Measurements from ENCODE around the gene CD55. TPM values are rescaled to one million over a fixed set of nuclear protein-coding genes. Genes with fewer than 3 reads are reported as not detected.

Gene CD55, protein sequence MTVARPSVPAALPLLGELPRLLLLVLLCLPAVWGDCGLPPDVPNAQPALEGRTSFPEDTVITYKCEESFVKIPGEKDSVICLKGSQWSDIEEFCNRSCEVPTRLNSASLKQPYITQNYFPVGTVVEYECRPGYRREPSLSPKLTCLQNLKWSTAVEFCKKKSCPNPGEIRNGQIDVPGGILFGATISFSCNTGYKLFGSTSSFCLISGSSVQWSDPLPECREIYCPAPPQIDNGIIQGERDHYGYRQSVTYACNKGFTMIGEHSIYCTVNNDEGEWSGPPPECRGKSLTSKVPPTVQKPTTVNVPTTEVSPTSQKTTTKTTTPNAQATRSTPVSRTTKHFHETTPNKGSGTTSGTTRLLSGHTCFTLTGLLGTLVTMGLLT
- 36.4 and 103 TPM in 2 replicates for total RNA-seq (2014; rRNA removed; shearing (Covaris generic); ENCODE audit: low replicate concordance)

DNA sequence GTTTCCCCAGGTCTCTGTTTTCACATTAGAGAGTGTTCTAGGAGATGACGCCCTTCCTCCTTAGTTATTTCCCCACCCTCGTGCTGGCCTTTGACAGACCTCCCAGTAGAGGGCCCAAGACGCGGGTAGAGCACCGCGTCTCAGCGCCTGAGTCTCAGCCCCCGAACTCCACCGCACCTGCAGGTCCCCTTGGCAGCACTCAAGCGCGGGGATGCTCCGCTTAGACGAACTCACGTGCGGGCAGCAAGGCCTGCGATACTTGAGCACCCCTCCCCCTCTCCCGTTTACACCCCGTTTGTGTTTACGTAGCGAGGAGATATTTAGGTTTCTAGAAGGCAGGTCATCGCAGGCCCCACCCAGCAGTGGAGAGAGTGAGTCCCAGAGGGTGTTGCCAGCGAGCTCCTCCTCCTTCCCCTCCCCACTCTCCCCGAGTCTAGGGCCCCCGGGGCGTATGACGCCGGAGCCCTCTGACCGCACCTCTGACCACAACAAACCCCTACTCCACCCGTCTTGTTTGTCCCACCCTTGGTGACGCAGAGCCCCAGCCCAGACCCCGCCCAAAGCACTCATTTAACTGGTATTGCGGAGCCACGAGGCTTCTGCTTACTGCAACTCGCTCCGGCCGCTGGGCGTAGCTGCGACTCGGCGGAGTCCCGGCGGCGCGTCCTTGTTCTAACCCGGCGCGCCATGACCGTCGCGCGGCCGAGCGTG lies at the start of gene CD55:
Gene CD55 (plus strand): TSS at position 600 of the 711 bp plus-strand sequence. CDS start 88 bp downstream, at position 688.
- Histone ChIP-seq H3K9ac (ENCODE audit: low read length) (peak within 1 kb of the TSS; percentile 86), H3K4me1 (ENCODE audit: low read length) (peaks cover 22% of the 10 kb centered on the region), H3K27ac (ENCODE audit: low read length) (peak within 1 kb of the TSS; percentile 59), H2AFZ (ENCODE audit: low read length) (peak within 1 kb of the TSS; percentile 74), H3K27me3 (ENCODE audit: low read length) (no peaks in the 10 kb centered on the region), H3K9me3 (ENCODE audit: low read length) (no peaks in the 10 kb centered on the region), H3K36me3 (ENCODE audit: insufficient read depth, low read length) (peaks cover 19% of the 10 kb centered on the region; the same call in 1 of the 2 replicates), H4K20me1 (ENCODE audit: insufficient read depth, low read depth, low read length) (no peaks in the 10 kb centered on the region), H3K4me3 (ENCODE audit: low read length) (peak within 1 kb of the TSS; percentile 78), H3K79me2 (ENCODE audit: low read length) (peaks cover 21% of the 10 kb centered on the region), H3K9me2 (replicated peaks; ENCODE audit: insufficient read depth, low read length) (no peaks in the 10 kb centered on the region), H3K4me2 (ENCODE audit: low read depth, low read length, poor library complexity, severe bottlenecking) (peak within 1 kb of the TSS; percentile 84)
- DNase-seq = peak; percentile 95

DNA sequence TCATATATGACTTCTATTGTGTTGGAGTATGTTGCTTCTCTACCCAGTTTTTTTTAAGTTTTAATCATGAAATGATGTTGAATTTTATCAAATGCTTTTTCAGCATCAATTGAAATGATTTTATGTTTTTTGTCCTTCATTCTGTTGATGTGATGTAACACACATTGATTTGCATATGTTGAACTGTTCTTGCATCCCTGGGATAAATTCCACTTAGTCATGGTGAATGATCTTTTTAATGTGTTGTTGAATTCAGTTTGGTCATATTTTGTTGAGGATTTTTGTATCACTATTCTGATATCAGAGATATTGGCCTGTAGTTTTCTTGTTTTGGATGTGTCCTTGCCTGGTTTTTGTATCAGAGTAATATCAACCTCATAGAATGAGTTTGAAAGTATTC lies 46.6 kb upstream of the CD55 start:
- H3K9ac ChIP-seq (ENCODE audit: low read length) = no peak overlapping the region
- no peaks in the 10 kb centered on the region for H3K36me3 ChIP-seq (ENCODE audit: insufficient read depth, low read length)
- no peaks in the 10 kb centered on the region for H3K9me3 ChIP-seq (ENCODE audit: low read length)
- H3K9me2 ChIP-seq (replicated peaks; ENCODE audit: insufficient read depth, low read length) = no peaks in the 10 kb centered on the region
- H3K27me3 ChIP-seq (ENCODE audit: low read length) = no peaks in the 10 kb centered on the region
- H3K4me1 ChIP-seq (ENCODE audit: low read length) = no peaks in the 10 kb centered on the region
- H3K4me2 ChIP-seq (ENCODE audit: low read depth, low read length, poor library complexity, severe bottlenecking) = no peak overlapping the region
- DNase-seq = no peak
- H4K20me1 ChIP-seq (ENCODE audit: insufficient read depth, low read depth, low read length) = no peaks in the 10 kb centered on the region
- no peak overlapping the region for H3K27ac ChIP-seq (ENCODE audit: low read length)
- no peaks in the 10 kb centered on the region for H3K79me2 ChIP-seq (ENCODE audit: low read length)
- no peak overlapping the region for H2AFZ ChIP-seq (ENCODE audit: low read length)
- H3K4me3 ChIP-seq (ENCODE audit: low read length) = no peak overlapping the region

DNA sequence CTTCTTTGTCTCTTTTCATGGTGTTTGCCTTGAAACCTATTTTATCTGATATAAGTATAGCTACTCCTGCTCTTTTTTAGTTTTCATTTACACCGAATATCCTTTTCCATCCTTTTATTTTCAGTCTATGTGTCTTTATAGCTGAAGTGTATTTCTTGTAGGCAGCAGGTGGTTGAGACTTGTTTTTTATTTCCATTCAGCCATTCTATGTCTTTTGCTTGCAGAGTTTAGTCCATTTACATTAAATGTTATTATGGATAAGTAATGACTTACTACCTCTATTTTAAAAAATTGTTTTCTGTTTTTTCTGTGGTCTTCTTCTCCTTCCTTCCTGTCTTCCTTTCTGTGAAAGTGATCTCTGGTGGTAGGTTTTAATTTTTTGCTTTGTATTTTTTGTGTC lies 45.0 kb upstream of the CD55 start:
- H3K79me2 ChIP-seq (ENCODE audit: low read length) = no peaks in the 10 kb centered on the region
- no peak overlapping the region for H2AFZ ChIP-seq (ENCODE audit: low read length)
- H3K9me3 ChIP-seq (ENCODE audit: low read length) = no peaks in the 10 kb centered on the region
- no peaks in the 10 kb centered on the region for H3K36me3 ChIP-seq (ENCODE audit: insufficient read depth, low read length)
- no peak overlapping the region for H3K9ac ChIP-seq (ENCODE audit: low read length)
- no peaks in the 10 kb centered on the region for H3K9me2 ChIP-seq (replicated peaks; ENCODE audit: insufficient read depth, low read length)
- no peak overlapping the region for H3K4me2 ChIP-seq (ENCODE audit: low read depth, low read length, poor library complexity, severe bottlenecking)
- H3K27ac ChIP-seq (ENCODE audit: low read length) = no peak overlapping the region
- no peak for DNase-seq
- H4K20me1 ChIP-seq (ENCODE audit: insufficient read depth, low read depth, low read length) = no peaks in the 10 kb centered on the region
- H3K27me3 ChIP-seq (ENCODE audit: low read length) = no peaks in the 10 kb centered on the region
- no peak overlapping the region for H3K4me3 ChIP-seq (ENCODE audit: low read length)
- no peaks in the 10 kb centered on the region for H3K4me1 ChIP-seq (ENCODE audit: low read length)

DNA sequence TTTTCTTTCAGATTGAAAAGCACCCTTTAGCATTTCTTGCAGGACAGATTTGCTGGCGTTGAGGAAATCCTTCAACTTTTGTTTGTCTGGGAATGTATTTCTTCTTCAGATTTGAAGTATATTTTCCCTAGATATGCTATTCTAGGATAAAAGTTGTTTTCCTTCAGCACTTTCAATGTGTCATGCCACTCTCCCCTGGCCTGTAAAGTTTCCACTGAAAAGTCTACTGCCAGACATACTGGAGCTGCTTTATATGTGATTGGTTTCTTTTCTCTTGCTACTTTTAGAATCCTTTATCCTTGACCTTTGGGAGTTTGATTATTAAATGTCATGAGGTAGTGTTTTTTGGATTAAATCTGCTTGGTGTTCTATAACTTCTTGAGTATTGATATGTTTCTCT lies 44.2 kb upstream of the CD55 start:
- Histone ChIP-seq H3K4me2 (ENCODE audit: low read depth, low read length, poor library complexity, severe bottlenecking) (no peak overlapping the region), H4K20me1 (ENCODE audit: insufficient read depth, low read depth, low read length) (no peaks in the 10 kb centered on the region), H3K9ac (ENCODE audit: low read length) (no peak overlapping the region), H3K27me3 (ENCODE audit: low read length) (no peaks in the 10 kb centered on the region), H3K4me3 (ENCODE audit: low read length) (no peak overlapping the region), H3K79me2 (ENCODE audit: low read length) (no peaks in the 10 kb centered on the region), H3K4me1 (ENCODE audit: low read length) (no peaks in the 10 kb centered on the region), H3K9me3 (ENCODE audit: low read length) (no peaks in the 10 kb centered on the region), H3K36me3 (ENCODE audit: insufficient read depth, low read length) (no peaks in the 10 kb centered on the region), H3K9me2 (replicated peaks; ENCODE audit: insufficient read depth, low read length) (no peaks in the 10 kb centered on the region), H2AFZ (ENCODE audit: low read length) (no peak overlapping the region), H3K27ac (ENCODE audit: low read length) (no peak overlapping the region)
- DNase-seq = no peak

DNA sequence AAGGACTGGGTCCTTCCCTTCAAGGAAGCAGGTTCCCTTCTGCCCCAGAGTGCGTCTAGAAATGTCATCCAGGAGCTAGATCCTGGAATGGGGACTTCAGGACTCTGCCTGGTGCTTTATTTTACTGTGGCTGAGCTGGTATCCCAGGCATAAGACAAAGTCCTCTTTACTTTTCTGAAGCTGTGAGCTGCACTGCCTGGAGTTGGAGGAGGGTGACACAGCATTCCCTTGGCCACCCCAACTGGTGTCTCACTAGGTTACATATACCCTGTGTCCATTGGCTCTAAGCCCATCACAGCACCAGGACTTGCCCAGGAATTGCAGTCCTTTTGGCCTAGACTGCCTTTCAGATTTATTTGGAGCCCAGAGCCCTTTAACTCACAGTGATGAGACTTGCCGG lies 41.8 kb upstream of the CD55 start:
- no peak overlapping the region for H3K27ac ChIP-seq (ENCODE audit: low read length)
- H3K9ac ChIP-seq (ENCODE audit: low read length) = no peak overlapping the region
- H3K27me3 ChIP-seq (ENCODE audit: low read length) = no peaks in the 10 kb centered on the region
- H3K4me1 ChIP-seq (ENCODE audit: low read length) = no peaks in the 10 kb centered on the region
- H3K79me2 ChIP-seq (ENCODE audit: low read length) = no peaks in the 10 kb centered on the region
- H3K4me3 ChIP-seq (ENCODE audit: low read length) = no peak overlapping the region
- no peak overlapping the region for H3K4me2 ChIP-seq (ENCODE audit: low read depth, low read length, poor library complexity, severe bottlenecking)
- no peak for DNase-seq
- H3K36me3 ChIP-seq (ENCODE audit: insufficient read depth, low read length) = no peaks in the 10 kb centered on the region
- no peaks in the 10 kb centered on the region for H4K20me1 ChIP-seq (ENCODE audit: insufficient read depth, low read depth, low read length)
- H2AFZ ChIP-seq (ENCODE audit: low read length) = no peak overlapping the region
- H3K9me3 ChIP-seq (ENCODE audit: low read length) = no peaks in the 10 kb centered on the region
- no peaks in the 10 kb centered on the region for H3K9me2 ChIP-seq (replicated peaks; ENCODE audit: insufficient read depth, low read length)

DNA sequence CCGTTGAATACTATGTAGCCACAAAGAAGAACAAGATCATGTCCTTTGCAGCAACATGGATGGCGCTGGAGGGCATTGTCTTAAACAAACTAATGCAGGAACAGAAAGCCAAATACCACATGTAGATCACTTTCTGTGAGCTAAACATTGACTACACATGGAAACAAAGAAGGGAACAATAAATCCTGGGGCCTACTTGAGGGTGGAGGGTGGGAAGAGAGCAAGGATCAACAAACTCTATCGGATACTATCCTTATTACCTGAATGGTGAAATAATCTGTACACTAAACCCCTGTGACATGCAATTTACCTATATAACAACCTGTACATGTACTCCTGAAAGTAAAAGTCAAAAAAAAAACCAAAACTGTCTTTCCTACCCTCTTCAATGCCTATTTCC lies 40.8 kb upstream of the CD55 start:
- DNase-seq = no peak
- Histone ChIP-seq H3K4me3 (ENCODE audit: low read length) (no peak overlapping the region), H3K27ac (ENCODE audit: low read length) (no peak overlapping the region), H3K79me2 (ENCODE audit: low read length) (no peaks in the 10 kb centered on the region), H3K27me3 (ENCODE audit: low read length) (no peaks in the 10 kb centered on the region), H3K36me3 (ENCODE audit: insufficient read depth, low read length) (no peaks in the 10 kb centered on the region), H4K20me1 (ENCODE audit: insufficient read depth, low read depth, low read length) (no peaks in the 10 kb centered on the region), H3K9me3 (ENCODE audit: low read length) (no peaks in the 10 kb centered on the region), H2AFZ (ENCODE audit: low read length) (no peak overlapping the region), H3K4me2 (ENCODE audit: low read depth, low read length, poor library complexity, severe bottlenecking) (no peak overlapping the region), H3K9me2 (replicated peaks; ENCODE audit: insufficient read depth, low read length) (no peaks in the 10 kb centered on the region), H3K4me1 (ENCODE audit: low read length) (no peaks in the 10 kb centered on the region), H3K9ac (ENCODE audit: low read length) (no peak overlapping the region)

DNA sequence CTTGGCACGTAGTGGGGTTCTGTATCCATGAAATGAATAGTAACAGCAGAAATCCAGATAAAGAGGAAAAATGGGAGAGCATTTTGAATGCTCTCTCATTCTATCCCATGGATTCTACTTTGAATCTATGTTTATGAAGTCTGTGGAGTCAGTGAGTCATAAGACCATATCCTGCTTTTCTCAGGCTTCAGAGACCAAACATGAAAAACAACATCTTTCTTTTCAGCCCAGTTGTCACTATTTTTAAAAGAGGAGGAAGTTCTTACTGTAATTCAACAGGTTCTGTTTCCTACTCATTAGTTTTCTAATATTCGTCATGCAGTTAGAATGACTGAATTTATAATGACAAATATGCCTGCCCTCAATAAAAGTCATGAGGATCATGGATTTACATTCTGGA lies 39.4 kb upstream of the CD55 start:
- Histone ChIP-seq H3K4me1 (ENCODE audit: low read length) (no peaks in the 10 kb centered on the region), H3K4me3 (ENCODE audit: low read length) (no peak overlapping the region), H3K36me3 (ENCODE audit: insufficient read depth, low read length) (no peaks in the 10 kb centered on the region), H3K9ac (ENCODE audit: low read length) (no peak overlapping the region), H3K9me3 (ENCODE audit: low read length) (no peaks in the 10 kb centered on the region), H3K4me2 (ENCODE audit: low read depth, low read length, poor library complexity, severe bottlenecking) (no peak overlapping the region), H3K9me2 (replicated peaks; ENCODE audit: insufficient read depth, low read length) (no peaks in the 10 kb centered on the region), H3K79me2 (ENCODE audit: low read length) (no peaks in the 10 kb centered on the region), H3K27me3 (ENCODE audit: low read length) (no peaks in the 10 kb centered on the region), H3K27ac (ENCODE audit: low read length) (no peak overlapping the region), H4K20me1 (ENCODE audit: insufficient read depth, low read depth, low read length) (no peaks in the 10 kb centered on the region), H2AFZ (ENCODE audit: low read length) (no peak overlapping the region)
- no peak for DNase-seq

DNA sequence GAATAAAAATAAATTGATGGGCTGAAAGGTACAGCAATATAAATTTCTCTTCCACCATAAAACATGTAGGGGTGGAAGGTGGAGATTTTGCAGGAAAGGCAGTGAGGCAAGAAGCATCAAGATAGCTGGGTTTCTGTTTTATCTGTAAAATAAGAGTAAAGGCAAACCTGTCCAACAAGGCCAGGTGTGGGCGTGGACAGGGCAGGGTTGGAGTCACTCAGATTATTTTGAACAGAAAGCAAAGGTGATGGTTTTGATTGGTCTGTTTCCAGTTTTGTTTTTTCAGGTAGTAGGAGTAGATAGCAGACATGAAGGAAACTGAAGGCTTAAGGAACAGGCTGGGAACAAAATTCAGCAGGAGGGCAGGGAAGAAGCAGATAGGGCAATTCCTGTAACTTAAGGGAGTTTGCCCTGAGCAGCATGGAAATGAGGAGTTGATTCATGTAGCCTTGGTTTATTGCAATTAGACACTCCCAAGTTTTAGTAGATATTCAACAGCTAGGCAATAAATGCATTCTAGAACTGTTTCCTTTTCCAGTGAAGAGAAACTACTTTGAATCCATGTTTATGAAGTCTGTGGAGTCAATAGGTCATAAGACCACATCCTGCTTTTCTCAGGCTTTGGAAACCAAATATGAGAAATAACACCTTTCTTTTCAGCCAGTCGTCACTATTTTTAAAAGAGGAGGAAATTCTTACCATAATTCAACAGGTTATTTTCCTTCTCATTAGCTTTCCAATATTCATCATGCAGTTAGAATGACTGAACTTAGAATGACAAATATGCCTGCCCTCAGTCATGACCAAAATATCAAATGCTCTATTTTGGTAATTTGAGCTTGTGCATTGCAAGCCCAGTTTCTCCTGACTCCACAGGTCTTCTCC lies 38.7 kb upstream of the CD55 start:
- no peak for DNase-seq
- Histone ChIP-seq H3K4me1 (ENCODE audit: low read length) (no peaks in the 10 kb centered on the region), H4K20me1 (ENCODE audit: insufficient read depth, low read depth, low read length) (no peaks in the 10 kb centered on the region), H3K9me2 (replicated peaks; ENCODE audit: insufficient read depth, low read length) (no peaks in the 10 kb centered on the region), H3K36me3 (ENCODE audit: insufficient read depth, low read length) (no peaks in the 10 kb centered on the region), H2AFZ (ENCODE audit: low read length) (no peak overlapping the region), H3K79me2 (ENCODE audit: low read length) (no peaks in the 10 kb centered on the region), H3K27me3 (ENCODE audit: low read length) (no peaks in the 10 kb centered on the region), H3K4me3 (ENCODE audit: low read length) (no peak overlapping the region), H3K9me3 (ENCODE audit: low read length) (no peaks in the 10 kb centered on the region), H3K9ac (ENCODE audit: low read length) (no peak overlapping the region), H3K4me2 (ENCODE audit: low read depth, low read length, poor library complexity, severe bottlenecking) (no peak overlapping the region), H3K27ac (ENCODE audit: low read length) (no peak overlapping the region)
